Adrenal gland (tissue), 12 donors: Measurements from ENCODE around the gene PLA1A. TPM values are rescaled to one million over a fixed set of nuclear protein-coding genes. Genes with fewer than 3 reads are reported as not detected.

Experiments used
- DNase-seq, 7 donors: peaks; one replicate each; pipeline ENCODE4 v3.0.0-alpha.2; 2019 to 2020
- H3K27ac ChIP-seq, 5 donors: fragments of 200-600 bp; sonication (generic) in 4 of 5; 1 replicate in 3 of 5; 2 replicates in 2 of 5; pipeline versions ENCODE4 v1.5.1 to v1.8.0; 2016 to 2020; ENCODE audit warnings: mild to moderate bottlenecking in 1 of 5
- H3K27me3 ChIP-seq: fragments of 200-600 bp; 2 replicates; pipeline ENCODE4 v1.8.0; 2021
- H3K36me3 ChIP-seq, 2 donors: fragments of 200-600 bp; replicated peaks in 1 of 2; 1 replicate in 1 of 2; 2 replicates in 1 of 2; pipeline versions ENCODE4 v1.5.1 to v1.8.0; 2018 to 2022
- H3K4me1 ChIP-seq, 2 donors: fragments of 200-600 bp; replicated peaks in 1 of 2; 1 replicate in 1 of 2; 2 replicates in 1 of 2; pipeline versions ENCODE4 v1.5.1 to v1.8.0; 2018 to 2021
- H3K4me3 ChIP-seq, 4 donors: fragments of 200-600 bp; sonication (generic) in 3 of 4; one replicate each; pipeline ENCODE4 v1.5.1; 2016 to 2018
- H3K9me3 ChIP-seq, 3 donors: fragments of 200-600 bp; sonication (generic) in 1 of 3; replicated peaks in 1 of 3; 1 replicate in 2 of 3; 2 replicates in 1 of 3; pipeline versions ENCODE4 v1.5.1 to v1.8.0; 2016 to 2021
- POLR2A ChIP-seq, 2 donors: fragments of 450-650 bp; IDR thresholded peaks; one replicate each; pipeline ENCODE4 v1.6.1; 2017; ENCODE audit warnings: antibody characterized with exemption in 2 of 2, mild to moderate bottlenecking in 2 of 2, moderate library complexity in 1 of 2
- WGBS, 4 donors: extraction: QIAGEN DNeasy Blood & Tissue Kit in 2 of 4; methylation state at CpG; one replicate each; pipeline versions ENCODE4 v1.1.5 to v1.1.7; 2013 to 2017; 5-methylcytosine and 5-hydroxymethylcytosine counted together
- intact Hi-C, 2 donors: fragments of 100-400 bp; cut with DNase I; formaldehyde crosslinking; loops; one replicate each; pipeline versions ENCODE4 v1.14.1 to v1.15.0; 2022 to 2023
- polyA plus RNA-seq, 3 donors: library from polyadenylated mRNA; stranded (reverse); fragments of 200-250 nt in 2 of 3; fragments of 350-450 nt in 1 of 3; fragmentation: Illumina TruSeq in 1 of 3; extraction: RNeasy Lipid Tissue Mini Kit (QIAGEN cat#74804) in 1 of 3; gene quantifications; one replicate each; pipeline ENCODE4 v1.2.3, GENCODE V29; 2013 to 2014
- total RNA-seq, 9 donors: library from RNA; depleted of rRNA in 4 of 9; stranded (reverse); fragments of >200 nt in 4 of 9; fragments of 120-200 nt in 1 of 9; fragmentation: NEBNext Ultra II Directional in 1 of 9; extraction: Animal tissue kit (Norgen Biotek cat#: 25700) in 1 of 9; gene quantifications; one replicate each; pipeline versions ENCODE4 v1.1.0 to v1.2.4, GENCODE V29; 2013 to 2023
- TF ChIP-seq, protein P1 (sequence below), 6 experiments: fragments of 450-650 bp in 4 of 6; fragments of 200-600 bp in 2 of 6; sonication (generic) in 1 of 6; IDR thresholded peaks; 1 replicate in 5 of 6; 2 replicates in 1 of 6; pipeline versions ENCODE4 v1.5.1 to v1.8.0; 2016 to 2021; ENCODE audit warnings: antibody characterized with exemption in 6 of 6, mild to moderate bottlenecking in 2 of 6, moderate library complexity in 1 of 6
- donor health status: healthy with polysubstance abuse.
- donor health status: Bipolar disorder and iron deficiency.
- donor health status: DM: yes; HTN: yes; CAD: no.
- donor health status: DM: no; HTN: no; CAD: no.
- donor health status: DM: no; HTN: no; CAD: no.
- donor health status: DM: yes; HTN: yes; CAD: no.

Gene PLA1A
- total and polyA plus RNA-seq, 12 donors, result 0.17 to 2.0 (median 0.72) TPM

GRCh38 chr3:119626196-119626595 lies 28.5 kb downstream of the PLA1A start:
- Histone ChIP-seq H3K36me3 (no peaks in the 10 kb centered on the region), H3K27ac (no peak overlapping the region), H3K4me3 (no peak overlapping the region), H3K4me1 (peaks cover 10 to 16% of the 10 kb centered on the region in 2 donors), H3K9me3 (no peaks in the 10 kb centered on the region), H3K27me3 (no peaks in the 10 kb centered on the region)
- no peak for TF ChIP-seq POLR2A (IDR thresholded peaks at IDR 0.05)
- TF ChIP-seq, protein P1, sequence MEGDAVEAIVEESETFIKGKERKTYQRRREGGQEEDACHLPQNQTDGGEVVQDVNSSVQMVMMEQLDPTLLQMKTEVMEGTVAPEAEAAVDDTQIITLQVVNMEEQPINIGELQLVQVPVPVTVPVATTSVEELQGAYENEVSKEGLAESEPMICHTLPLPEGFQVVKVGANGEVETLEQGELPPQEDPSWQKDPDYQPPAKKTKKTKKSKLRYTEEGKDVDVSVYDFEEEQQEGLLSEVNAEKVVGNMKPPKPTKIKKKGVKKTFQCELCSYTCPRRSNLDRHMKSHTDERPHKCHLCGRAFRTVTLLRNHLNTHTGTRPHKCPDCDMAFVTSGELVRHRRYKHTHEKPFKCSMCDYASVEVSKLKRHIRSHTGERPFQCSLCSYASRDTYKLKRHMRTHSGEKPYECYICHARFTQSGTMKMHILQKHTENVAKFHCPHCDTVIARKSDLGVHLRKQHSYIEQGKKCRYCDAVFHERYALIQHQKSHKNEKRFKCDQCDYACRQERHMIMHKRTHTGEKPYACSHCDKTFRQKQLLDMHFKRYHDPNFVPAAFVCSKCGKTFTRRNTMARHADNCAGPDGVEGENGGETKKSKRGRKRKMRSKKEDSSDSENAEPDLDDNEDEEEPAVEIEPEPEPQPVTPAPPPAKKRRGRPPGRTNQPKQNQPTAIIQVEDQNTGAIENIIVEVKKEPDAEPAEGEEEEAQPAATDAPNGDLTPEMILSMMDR (IDR thresholded peaks at IDR 0.05), result no peak
- intact Hi-C loops, result no loop called here
- DNase-seq, result no peak
- WGBS, 4 donors, result 83 to 100% (median 90%) methylated on average over 1 of the region's 1 CpG

DNA sequence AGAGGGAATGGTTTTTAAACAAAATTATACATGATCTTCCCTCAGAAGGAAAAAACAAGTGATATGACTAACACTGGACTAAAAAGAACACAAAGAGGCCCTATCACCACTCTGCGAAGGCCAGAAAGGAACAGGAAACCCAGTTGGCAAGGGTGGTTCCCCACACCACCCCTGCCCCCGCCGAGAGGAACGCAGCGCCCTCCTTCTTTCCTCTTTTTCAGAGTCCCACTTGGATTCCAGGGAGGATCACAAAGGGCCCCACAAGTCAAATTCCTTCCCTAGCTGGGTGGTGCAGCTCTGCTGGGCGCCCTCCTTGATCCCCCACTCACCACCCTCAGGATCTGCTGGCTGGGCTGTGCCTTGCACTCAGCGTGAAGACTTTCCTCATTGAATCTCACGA lies 29.8 kb downstream of the PLA1A start:
- DNase-seq, result peak in 2 of 7 donors; percentile 26 to 36
- peak overlapping the region in 1 of 5 donors; percentile 37 for H3K27ac ChIP-seq
- no peaks in the 10 kb centered on the region for H3K27me3 ChIP-seq
- peaks cover 11 to 23% of the 10 kb centered on the region in 2 donors for H3K4me1 ChIP-seq
- no peaks in the 10 kb centered on the region for H3K36me3 ChIP-seq
- intact Hi-C loops, result no loop called here
- no peaks in the 10 kb centered on the region for H3K9me3 ChIP-seq
- WGBS, 4 donors, result 59 to 71% (median 70%) methylated on average over 8 of the region's 8 CpGs
- H3K4me3 ChIP-seq, result no peak overlapping the region
- TF ChIP-seq, protein P1 (IDR thresholded peaks at IDR 0.05), result no peak
- no peak for TF ChIP-seq POLR2A (IDR thresholded peaks at IDR 0.05)

DNA sequence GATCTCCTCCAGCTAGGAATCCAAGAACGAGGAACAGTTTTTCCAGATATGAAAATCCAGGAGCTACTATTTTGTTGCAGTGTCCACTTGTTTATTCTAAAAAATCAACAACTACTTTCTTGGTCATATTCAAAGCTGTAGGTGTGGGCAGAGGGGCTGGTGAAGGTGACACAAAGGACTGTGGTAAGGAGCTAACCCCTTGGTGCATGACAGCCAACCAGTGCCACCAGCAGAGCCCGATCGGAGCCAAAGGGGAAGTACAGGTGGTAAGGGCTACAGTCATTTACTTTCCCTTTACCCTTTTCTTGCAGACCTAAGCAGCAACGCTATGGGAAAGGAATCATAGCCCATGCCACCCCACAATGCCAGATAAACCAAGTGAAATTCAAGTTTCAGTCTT lies 30.7 kb downstream of the PLA1A start:
- intact Hi-C loops, result no loop called here
- 80 to 93% (median 82%) methylated on average over 4 of the region's 4 CpGs for WGBS, 4 donors
- H3K4me1 ChIP-seq, result peaks cover 15 to 27% of the 10 kb centered on the region in 2 donors

GRCh38 chr3:119628816-119629445 lies 31.2 kb downstream of the PLA1A start:
- DNase-seq, result peak in 1 of 7 donors; percentile 24
- no peak for TF ChIP-seq POLR2A (IDR thresholded peaks at IDR 0.05)
- TF ChIP-seq, protein P1 (IDR thresholded peaks at IDR 0.05), result no peak
- H3K36me3 ChIP-seq, result no peaks in the 10 kb centered on the region
- peak overlapping the region in 1 of 5 donors; percentile 29 for H3K27ac ChIP-seq
- H3K4me1 ChIP-seq, result peaks cover 15 to 27% of the 10 kb centered on the region in 2 donors
- H3K9me3 ChIP-seq, result no peaks in the 10 kb centered on the region
- intact Hi-C loops, result no loop called here
- H3K27me3 ChIP-seq, result no peaks in the 10 kb centered on the region
- H3K4me3 ChIP-seq, result no peak overlapping the region
- 54 to 90% (median 77%) methylated on average over 1 of the region's 1 CpG for WGBS, 4 donors

More for the DNA sequence above, 30.7 kb downstream of the PLA1A start:
- Histone ChIP-seq H3K4me3 (no peak overlapping the region), H3K27ac (peak overlapping the region in 1 of 5 donors; percentile 29), H3K36me3 (no peaks in the 10 kb centered on the region), H3K27me3 (no peaks in the 10 kb centered on the region), H3K9me3 (no peaks in the 10 kb centered on the region)
- no peak for DNase-seq
- TF ChIP-seq, protein P1 (IDR thresholded peaks at IDR 0.05), result no peak
- no peak for TF ChIP-seq POLR2A (IDR thresholded peaks at IDR 0.05)
